HepG2 (cell line): Measurements from ENCODE around the gene TRIM2. TPM values are rescaled to one million over a fixed set of nuclear protein-coding genes. Genes with fewer than 3 reads are reported as not detected.
A peak's percentile ranks its signal among the peaks of the same experiment; 100 is the strongest.

ENCODE experiments used
- ATAC-seq: fragments of 200-7000 bp; cut with Tn5 transposase; 3 replicates; pipeline ENCODE4 v1.9.1; 2020; ENCODE audit warnings: mild to moderate bottlenecking, moderate library complexity
- BruUV-seq: library from RNA; stranded (reverse); fragments of 400-500 nt; replicated peaks from 2 replicates; lab custom pipeline; 2021; lab: Mats Ljungman, UMichigan
- CTCF ChIA-PET: fragments of 300-600 bp; formaldehyde crosslinking; extraction: SDS; loops from one replicate; lab custom pipeline; 2021; ENCODE audit warnings: low total read pairs, inconsistent platforms, low intra/inter-chr PET ratio; lab: Yijun Ruan, JAX
- POLR2A ChIA-PET: fragments of 350-600 bp; sonication (Branson Sonifier 250); formaldehyde crosslinking; loops from one replicate; lab custom pipeline; 2020; ENCODE audit warnings: antibody characterized with exemption, inconsistent platforms; lab: Yijun Ruan, JAX
- DNase-seq: peaks from one replicate; pipeline ENCODE4 v3.0.0-alpha.2; 2015; ENCODE audit warnings: low spot score
- FAIRE-seq: peaks from 3 replicates; lab custom pipeline; 2011; peaks lifted over from hg19 to GRCh38; lab: Jason Lieb, UNC
- H2AFZ ChIP-seq: one replicate; pipeline ENCODE4 v1.6.1; 2011; ENCODE audit warnings: low read length, inconsistent platforms
- H3K27ac ChIP-seq: fragments of 300-600 bp; 3 replicates; pipeline ENCODE4 v1.8.0; 2011; ENCODE audit warnings: mixed run types, mild to moderate bottlenecking, mixed read lengths, low read length, inconsistent platforms; ENCODE audit not compliant: insufficient read depth; ENCODE audit errors: extremely low read length
- H3K27me3 ChIP-seq, 2 experiments: fragments of 200-600 bp in 1 of 2; 2 replicates in 1 of 2; 3 replicates in 1 of 2; pipeline versions ENCODE4 v1.6.0 to v1.8.0; 2011; ENCODE audit warnings: low read length in 2 of 2, mild to moderate bottlenecking in 2 of 2, moderate library complexity in 2 of 2, inconsistent platforms in 1 of 2; ENCODE audit not compliant: insufficient read depth in 2 of 2, control insufficient read depth in 1 of 2
- H3K36me3 ChIP-seq, 2 experiments: fragments of 200-600 bp in 1 of 2; replicated peaks in 1 of 2; 2 replicates in 1 of 2; 3 replicates in 1 of 2; pipeline versions ENCODE4 v1.5.1 to v1.8.0; 2011; ENCODE audit warnings: low read length in 2 of 2, inconsistent platforms in 1 of 2; ENCODE audit not compliant: insufficient read depth in 2 of 2, control insufficient read depth in 1 of 2
- H3K4me1 ChIP-seq: 2 replicates; pipeline ENCODE4 v1.5.1; 2012; ENCODE audit warnings: low read length, inconsistent platforms; ENCODE audit not compliant: insufficient read depth
- H3K4me2 ChIP-seq: 2 replicates; pipeline ENCODE4 v1.6.0; 2011; ENCODE audit warnings: low read depth, low read length, inconsistent platforms
- H3K4me3 ChIP-seq, 3 experiments: fragments of 200-600 bp in 1 of 3; sonication (generic), shearing (Covaris generic) in 1 of 3; replicated peaks in 1 of 3; 2 replicates each; pipeline ENCODE4 v1.5.1; 2011 to 2016; ENCODE audit warnings: low read length in 3 of 3, inconsistent platforms in 2 of 3, low read depth in 2 of 3, mild to moderate bottlenecking in 2 of 3, control low read depth in 1 of 3, mixed read lengths in 1 of 3; ENCODE audit not compliant: insufficient read depth in 1 of 3
- H3K79me2 ChIP-seq: one replicate; pipeline ENCODE4 v1.6.1; 2011; ENCODE audit warnings: low read length, inconsistent platforms; ENCODE audit not compliant: insufficient read depth
- H3K9ac ChIP-seq: 2 replicates; pipeline ENCODE4 v1.6.0; 2011; ENCODE audit warnings: mild to moderate bottlenecking, low read depth, low read length, inconsistent platforms; ENCODE audit not compliant: insufficient read depth
- H3K9me3 ChIP-seq: 2 replicates; pipeline ENCODE4 v1.5.1; 2012; ENCODE audit warnings: mild to moderate bottlenecking, low read length
- H4K20me1 ChIP-seq: 2 replicates; pipeline ENCODE4 v1.6.0; 2011; ENCODE audit warnings: inconsistent platforms, mild to moderate bottlenecking, low read length, moderate library complexity; ENCODE audit not compliant: insufficient read depth
- MBNL3 ChIP-seq: fragments of 250-450 bp; sonication (Bioruptor Pico); conservative IDR thresholded peaks from 2 replicates; pipeline ENCODE4 v1.8.0; 2022; ENCODE audit warnings: mild to moderate bottlenecking, inconsistent platforms
- ONECUT2 ChIP-seq: sonication (generic); formaldehyde crosslinking; IDR thresholded peaks from 2 replicates; pipeline ENCODE4 v1.4.0; 2020; ENCODE audit warnings: missing genetic modification reagents
- SMAD1 ChIP-seq: sonication (generic); formaldehyde crosslinking; IDR thresholded peaks from 2 replicates; pipeline ENCODE4 v1.4.0; 2020; ENCODE audit warnings: missing genetic modification reagents, low read depth, mild to moderate bottlenecking, borderline replicate concordance
- ZMYM4 ChIP-seq: sonication (generic); formaldehyde crosslinking; IDR thresholded peaks from 2 replicates; pipeline ENCODE4 v1.8.1; 2023; ENCODE audit warnings: mild to moderate bottlenecking, missing genetic modification reagents
- ZNF382 ChIP-seq: sonication (generic); formaldehyde crosslinking; IDR thresholded peaks from 2 replicates; pipeline ENCODE4 v1.5.0; 2020; ENCODE audit warnings: missing genetic modification reagents, mild to moderate bottlenecking, borderline replicate concordance
- ZNF496 ChIP-seq: sonication (generic); formaldehyde crosslinking; IDR thresholded peaks from 2 replicates; pipeline ENCODE4 v1.8.1; 2023; ENCODE audit warnings: mild to moderate bottlenecking, moderate library complexity, missing genetic modification reagents; ENCODE audit not compliant: insufficient replicate concordance
- ZNF530 ChIP-seq: sonication (generic); formaldehyde crosslinking; IDR thresholded peaks from 2 replicates; pipeline ENCODE4 v1.5.0; 2020; ENCODE audit warnings: low read depth, mild to moderate bottlenecking, missing genetic modification reagents
- ZNF557 ChIP-seq: sonication (generic); formaldehyde crosslinking; IDR thresholded peaks from 2 replicates; pipeline ENCODE4 v1.4.0; 2020; ENCODE audit warnings: missing genetic modification reagents
- WGBS: methylation state at CpG from one replicate; pipeline ENCODE4 v1.1.6; 2017; ENCODE audit warnings: low lambda C conversion rate; 5-methylcytosine and 5-hydroxymethylcytosine counted together
- in situ Hi-C: cut with HindIII; loops from 2 replicates; pipeline ENCODE4 v1.10.0; 2017; ENCODE audit warnings: low pct_unique_long_range_greater_than_20kb; ENCODE audit not compliant: extremely low pct_ligation_motif_present
- intact Hi-C: fragments of 100-400 bp; cut with micrococcal nuclease; formaldehyde crosslinking; loops from one replicate; pipeline ENCODE4 v1.10.0; 2022; ENCODE audit not compliant: unreplicated experiment
- polyA plus RNA-seq, 8 experiments: library from polyadenylated mRNA; depleted of rRNA in 3 of 8; stranded (reverse) in 7 of 8; unstranded in 1 of 8; fragments of >200 nt; fragmentation: Illumina TruSeq in 4 of 8; extraction: Trizol in 4 of 8; gene quantifications; 2 replicates each; pipeline versions ENCODE4 v1.2.1 to v1.2.3, GENCODE V29; 2011 to 2016; ENCODE audit warnings: low read depth in 4 of 8, missing spikeins in 1 of 8, mixed read lengths in 1 of 8; ENCODE audit not compliant: insufficient read depth in 1 of 8
- total RNA-seq, 5 experiments: library from RNA; depleted of rRNA; stranded (reverse); fragments of >200 nt; fragmentation: Illumina TruSeq; extraction: Trizol; gene quantifications; 2 replicates each; pipeline ENCODE4 v1.2.3, GENCODE V29; 2016; ENCODE audit warnings: low read depth in 1 of 5
- TF ChIP-seq, protein P1 (sequence below): IDR thresholded peaks from 2 replicates; pipeline ENCODE4 v1.6.1; 2012; ENCODE audit warnings: low read depth, low read length, improper control_type of control experiment
- TF ChIP-seq, protein P2 (sequence below): IDR thresholded peaks from 2 replicates; pipeline ENCODE4 v1.6.1; 2016
- TF ChIP-seq, protein P3 (sequence below): sonication (generic); formaldehyde crosslinking; IDR thresholded peaks from 2 replicates; pipeline ENCODE4 v1.4.0; 2020; ENCODE audit warnings: missing genetic modification reagents

Gene TRIM2
- total and polyA plus RNA-seq, 2 of the 13 experiments (the other 11 are each of a cell fraction or from before 2014, with no cell fraction given) = 2.1 to 4.2 TPM

DNA sequence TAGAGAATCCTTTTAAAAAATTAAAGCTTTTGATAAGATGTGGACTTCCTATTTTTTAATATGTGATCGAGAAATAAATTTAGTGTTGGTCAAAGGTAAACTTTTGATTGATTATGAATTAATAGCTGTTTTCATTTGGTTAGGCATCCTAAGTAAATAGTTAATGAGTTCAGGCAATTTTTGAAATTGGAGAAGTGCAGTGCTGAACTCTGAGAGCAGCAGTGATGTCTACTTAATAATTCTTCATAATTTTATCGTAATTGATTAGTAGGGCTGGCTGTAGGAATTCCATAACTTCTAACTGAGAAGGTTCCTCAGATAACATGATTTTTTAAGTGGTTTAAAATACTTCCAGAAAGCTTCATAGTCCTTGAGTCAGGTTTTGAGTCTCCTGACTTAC, 141.8 kb downstream of the TRIM2 start:
- Histone ChIP-seq H3K9me3 (no peaks in the 10 kb centered on the region), H3K4me3 (peak overlapping the region; percentile 79 to 83 (median 81); a peak in 4 of 6 replicates), H2AFZ (no peak overlapping the region), H3K36me3 (no peaks in the 10 kb centered on the region), H3K27me3 (no peaks in the 10 kb centered on the region; a peak in 1 of 5 replicates), H3K79me2 (peaks cover 38% of the 10 kb centered on the region), H4K20me1 (no peaks in the 10 kb centered on the region), H3K9ac (peak overlapping the region; percentile 76; the same call in 1 of the 2 replicates), H3K27ac (no peak overlapping the region), H3K4me2 (peak overlapping the region; percentile 82), H3K4me1 (peaks cover 47% of the 10 kb centered on the region)
- no peak for FAIRE-seq
- TF ChIP-seq, protein P1, sequence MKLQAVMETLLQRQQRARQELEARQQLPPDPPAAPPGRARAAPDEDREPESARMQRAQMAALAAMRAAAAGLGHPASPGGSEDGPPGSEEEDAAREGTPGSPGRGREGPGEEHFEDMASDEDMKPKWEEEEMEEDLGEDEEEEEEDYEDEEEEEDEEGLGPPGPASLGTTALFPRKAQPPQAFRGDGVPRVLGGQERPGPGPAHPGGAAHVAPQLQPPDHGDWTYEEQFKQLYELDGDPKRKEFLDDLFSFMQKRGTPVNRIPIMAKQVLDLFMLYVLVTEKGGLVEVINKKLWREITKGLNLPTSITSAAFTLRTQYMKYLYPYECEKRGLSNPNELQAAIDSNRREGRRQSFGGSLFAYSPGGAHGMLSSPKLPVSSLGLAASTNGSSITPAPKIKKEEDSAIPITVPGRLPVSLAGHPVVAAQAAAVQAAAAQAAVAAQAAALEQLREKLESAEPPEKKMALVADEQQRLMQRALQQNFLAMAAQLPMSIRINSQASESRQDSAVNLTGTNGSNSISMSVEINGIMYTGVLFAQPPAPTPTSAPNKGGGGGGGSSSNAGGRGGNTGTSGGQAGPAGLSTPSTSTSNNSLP = no peak
- no peak for TF ChIP-seq ZNF530 (CRISPR knock-in tag)
- TF ChIP-seq ZNF557 = no peak
- TF ChIP-seq ONECUT2 = no peak
- TF ChIP-seq SMAD1 = no peak
- no peak for TF ChIP-seq ZNF382
- TF ChIP-seq, protein P2, sequence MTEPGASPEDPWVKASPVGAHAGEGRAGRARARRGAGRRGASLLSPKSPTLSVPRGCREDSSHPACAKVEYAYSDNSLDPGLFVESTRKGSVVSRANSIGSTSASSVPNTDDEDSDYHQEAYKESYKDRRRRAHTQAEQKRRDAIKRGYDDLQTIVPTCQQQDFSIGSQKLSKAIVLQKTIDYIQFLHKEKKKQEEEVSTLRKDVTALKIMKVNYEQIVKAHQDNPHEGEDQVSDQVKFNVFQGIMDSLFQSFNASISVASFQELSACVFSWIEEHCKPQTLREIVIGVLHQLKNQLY (CRISPR knock-in tag) = no peak
- TF ChIP-seq MBNL3 = no peak
- TF ChIP-seq, protein P3, sequence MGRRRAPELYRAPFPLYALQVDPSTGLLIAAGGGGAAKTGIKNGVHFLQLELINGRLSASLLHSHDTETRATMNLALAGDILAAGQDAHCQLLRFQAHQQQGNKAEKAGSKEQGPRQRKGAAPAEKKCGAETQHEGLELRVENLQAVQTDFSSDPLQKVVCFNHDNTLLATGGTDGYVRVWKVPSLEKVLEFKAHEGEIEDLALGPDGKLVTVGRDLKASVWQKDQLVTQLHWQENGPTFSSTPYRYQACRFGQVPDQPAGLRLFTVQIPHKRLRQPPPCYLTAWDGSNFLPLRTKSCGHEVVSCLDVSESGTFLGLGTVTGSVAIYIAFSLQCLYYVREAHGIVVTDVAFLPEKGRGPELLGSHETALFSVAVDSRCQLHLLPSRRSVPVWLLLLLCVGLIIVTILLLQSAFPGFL (CRISPR knock-in tag) = no peak
- TF ChIP-seq ZMYM4 (CRISPR knock-in tag) = no peak
- TF ChIP-seq ZNF496 (CRISPR knock-in tag) = no peak
- POLR2A ChIA-PET = no interaction called here
- CTCF ChIA-PET = no interaction called here
- DNase-seq = no peak
- in situ Hi-C loops (loop anchor here (5.0 kb wide), 1 partner anchor 231 kb away; no protein-coding TSS in a partner anchor), intact Hi-C loops (no loop called here)
- ATAC-seq = no peak
- BruUV-seq = no TSS peak
- WGBS = 65% methylated on average over 2 of the region's 2 CpGs
